PC-3 (cell line): Measurements from ENCODE around the gene NDOR1. TPM values are rescaled to one million over a fixed set of nuclear protein-coding genes. Genes with fewer than 3 reads are reported as not detected.
"Not testable (repeated sequence)": the region's sequence is repeated elsewhere in the genome, so short reads cannot be mapped to it uniquely, and the experiment has no call there.

Experiments used
- ATAC-seq: fragments of 200-7000 bp; cut with Tn5 transposase; 2 replicates; pipeline ENCODE4 v1.9.1; 2020; ENCODE audit warnings: mild to moderate bottlenecking, moderate library complexity
- BruUV-seq: library from RNA; stranded (reverse); fragments of 400-500 nt; replicated peaks from 2 replicates; lab custom pipeline; 2021; lab: Mats Ljungman, UMichigan
- CTCF ChIA-PET: fragments of 300-600 bp; sonication (Branson Sonifier 250); formaldehyde crosslinking; loops from one replicate; lab custom pipeline; 2022; ENCODE audit warnings: antibody characterized with exemption; lab: Charles Lee
- POLR2A ChIA-PET: fragments of 300-600 bp; sonication (Branson Sonifier 250); formaldehyde crosslinking; loops from one replicate; lab custom pipeline; 2022; ENCODE audit warnings: antibody characterized with exemption; ENCODE audit not compliant: unreplicated experiment; lab: Charles Lee
- DNase-seq: peaks from one replicate; pipeline ENCODE4 v3.0.0-alpha.2; 2015
- H2AFZ ChIP-seq: fragments of 300-600 bp; sonication (generic); 2 replicates; pipeline ENCODE4 v1.6.0; 2016; ENCODE audit warnings: antibody characterized with exemption, low read length
- H3F3A ChIP-seq: fragments of 300-600 bp; sonication (generic); one replicate; pipeline ENCODE4 v1.6.0; 2017; ENCODE audit warnings: antibody characterized with exemption, low read length, control low read depth, mild to moderate bottlenecking; ENCODE audit not compliant: unreplicated experiment
- H3K27ac ChIP-seq: fragments of 300-600 bp; sonication (generic); 2 replicates; pipeline ENCODE4 v1.5.1; 2016; ENCODE audit warnings: mild to moderate bottlenecking, low read length
- H3K27me3 ChIP-seq: fragments of 300-600 bp; sonication (generic); 2 replicates; pipeline ENCODE4 v1.6.1; 2016; ENCODE audit warnings: low read length, mixed read lengths
- H3K36me3 ChIP-seq: fragments of 300-600 bp; sonication (generic); 2 replicates; pipeline ENCODE4 v1.6.1; 2016; ENCODE audit warnings: low read depth, mixed run types, low read length, mixed read lengths
- H3K4me1 ChIP-seq: fragments of 300-600 bp; sonication (generic); 2 replicates; pipeline ENCODE4 v1.5.1; 2016; ENCODE audit warnings: low read length; ENCODE audit not compliant: insufficient read depth
- H3K4me2 ChIP-seq: fragments of 300-600 bp; sonication (generic); 2 replicates; pipeline ENCODE4 v1.6.0; 2016; ENCODE audit warnings: low read length
- H3K4me3 ChIP-seq: fragments of 300-600 bp; sonication (generic); 2 replicates; pipeline ENCODE4 v1.5.1; 2016; ENCODE audit warnings: mild to moderate bottlenecking, low read length, mixed read lengths
- H3K79me2 ChIP-seq: fragments of 300-600 bp; sonication (generic); 2 replicates; pipeline ENCODE4 v1.6.1; 2017; ENCODE audit warnings: low read length, mixed read lengths
- H3K9ac ChIP-seq: fragments of 300-600 bp; sonication (generic); 2 replicates; pipeline ENCODE4 v1.6.0; 2016; ENCODE audit warnings: mild to moderate bottlenecking, low read length
- H3K9me2 ChIP-seq: fragments of 300-600 bp; sonication (generic); replicated peaks from 2 replicates; pipeline ENCODE4 v1.6.1; 2016; ENCODE audit warnings: mixed run types, low read length, mixed read lengths
- H3K9me3 ChIP-seq: fragments of 300-600 bp; sonication (generic); 2 replicates; pipeline ENCODE4 v1.6.1; 2016; ENCODE audit warnings: low read length, mixed read lengths
- H4K20me1 ChIP-seq: fragments of 300-600 bp; sonication (generic); 2 replicates; pipeline ENCODE4 v1.6.1; 2016; ENCODE audit warnings: low read length, mixed read lengths
- CTCF ChIP-seq: fragments of 300-600 bp; sonication (generic); conservative IDR thresholded peaks from 2 replicates; pipeline ENCODE4 v1.5.1; 2017; ENCODE audit warnings: antibody characterized with exemption, low read depth, mild to moderate bottlenecking, low read length
- EZH2 ChIP-seq: fragments of 300-600 bp; sonication (generic); IDR thresholded peaks from one replicate; pipeline ENCODE4 v1.6.1; 2017; ENCODE audit warnings: antibody characterized with exemption, mild to moderate bottlenecking, low read length; ENCODE audit not compliant: unreplicated experiment
- EZH2phosphoT487 ChIP-seq: fragments of 300-600 bp; sonication (generic); IDR thresholded peaks from 2 replicates; pipeline ENCODE4 v1.6.1; 2018; ENCODE audit warnings: mild to moderate bottlenecking, antibody characterized with exemption, low read length, borderline replicate concordance
- intact Hi-C: fragments of 100-400 bp; cut with micrococcal nuclease; formaldehyde crosslinking; loops from 2 replicates; pipeline ENCODE4 v1.9.0; 2023
- total RNA-seq: library from RNA; depleted of rRNA; stranded (reverse); fragments of >200 nt; gene quantifications from 2 replicates; pipeline ENCODE4 v1.2.3, GENCODE V29; 2014

The NDOR1 gene
- total RNA-seq, 1 experiment from 2014 or later: 25.7 TPM

- Histone ChIP-seq H3K4me3 (peak overlapping the region; percentile 97), H3K27ac (peak overlapping the region; percentile 53), H3K4me1 (peaks cover 37% of the 10 kb centered on the region), H4K20me1 (peaks cover 28% of the 10 kb centered on the region), H3K36me3 (peaks cover 17% of the 10 kb centered on the region), H3K4me2 (peak overlapping the region; percentile 86), H3F3A (peaks cover 5% of the 10 kb centered on the region), H3K79me2 (peaks cover 46% of the 10 kb centered on the region), H3K9me2 (no peaks in the 10 kb centered on the region), H2AFZ (no peak overlapping the region), H3K27me3 (no peaks in the 10 kb centered on the region), H3K9ac (peak overlapping the region; percentile 89), H3K9me3 (no peaks in the 10 kb centered on the region)
- ATAC-seq (peak; percentile 10), DNase-seq (peak; percentile 58)
- intact Hi-C loops: no loop called here
- POLR2A ChIA-PET: interaction anchor here (0.7 to 1.4 kb wide), 3 partner anchors 12 to 53 kb away, joined by 4 to 32 read pairs (median 10); no protein-coding TSS in a partner anchor
- BruUV-seq: TSS peak; percentile 56
- no peak for TF ChIP-seq EZH2
- no peak for TF ChIP-seq CTCF
- no peak for TF ChIP-seq EZH2phosphoT487
- CTCF ChIA-PET: no interaction called here
These were observed 36.2 kb downstream of the NDOR1 start for GRCh38 chr9:137241490-137242268.

- ATAC-seq (no peak), DNase-seq (no peak)
- no peaks in the 10 kb centered on the region for H3K9me2 ChIP-seq
- peaks cover 17% of the 10 kb centered on the region for H3K36me3 ChIP-seq
- H3K4me1 ChIP-seq: peaks cover 31% of the 10 kb centered on the region
- H3K4me2 ChIP-seq: peak overlapping the region; percentile 86
- H3K27ac ChIP-seq: peak overlapping the region; percentile 53
- H3K4me3 ChIP-seq: peak overlapping the region; percentile 97
- no peak overlapping the region for H2AFZ ChIP-seq
- no peaks in the 10 kb centered on the region for H3K9me3 ChIP-seq
- H3F3A ChIP-seq: peaks cover 5% of the 10 kb centered on the region
- peaks cover 28% of the 10 kb centered on the region for H4K20me1 ChIP-seq
- no peak for TF ChIP-seq CTCF
- peaks cover 45% of the 10 kb centered on the region for H3K79me2 ChIP-seq
- ChIA-PET CTCF (no interaction called here), POLR2A (interaction anchor here (0.7 to 1.0 kb wide), 2 partner anchors 19 to 42 kb away, joined by 3 to 32 read pairs; no protein-coding TSS in a partner anchor)
- intact Hi-C loops: no loop called here
- BruUV-seq: no TSS peak
- H3K27me3 ChIP-seq: no peaks in the 10 kb centered on the region
- peak overlapping the region; percentile 89 for H3K9ac ChIP-seq
These were observed 37.0 kb downstream of the NDOR1 start for GRCh38 chr9:137242269-137243203.

- H3K9me2 ChIP-seq, H3K27ac ChIP-seq, H3K9me3 ChIP-seq, ATAC-seq, H3K9ac ChIP-seq, intact Hi-C loops, H3F3A ChIP-seq, H2AFZ ChIP-seq, DNase-seq, H3K27me3 ChIP-seq, BruUV-seq, CTCF ChIA-PET: not testable (repeated sequence)
- Histone ChIP-seq H3K4me1 (peaks cover 24% of the 10 kb centered on the region), H3K79me2 (peaks cover 40% of the 10 kb centered on the region), H3K4me3 (peak overlapping the region; percentile 97), H3K4me2 (peak overlapping the region; percentile 86), H3K36me3 (peaks cover 17% of the 10 kb centered on the region), H4K20me1 (peaks cover 28% of the 10 kb centered on the region)
- POLR2A ChIA-PET: interaction anchor here (1.0 kb wide), 1 partner anchor 42 kb away, joined by 3 read pairs; no protein-coding TSS in a partner anchor
These were observed 37.7 kb downstream of the NDOR1 start for GRCh38 chr9:137243266-137243625.
